Measurements from ENCODE around the gene CACNG1. TPM values are rescaled to one million over a fixed set of nuclear protein-coding genes. Genes with fewer than 3 reads are reported as not detected.

The CACNG1 gene
- polyA plus RNA-seq, 1 donor (not counting 4 experiments of a cell fraction or from before 2014, with no cell fraction given), result not detected

DNA sequence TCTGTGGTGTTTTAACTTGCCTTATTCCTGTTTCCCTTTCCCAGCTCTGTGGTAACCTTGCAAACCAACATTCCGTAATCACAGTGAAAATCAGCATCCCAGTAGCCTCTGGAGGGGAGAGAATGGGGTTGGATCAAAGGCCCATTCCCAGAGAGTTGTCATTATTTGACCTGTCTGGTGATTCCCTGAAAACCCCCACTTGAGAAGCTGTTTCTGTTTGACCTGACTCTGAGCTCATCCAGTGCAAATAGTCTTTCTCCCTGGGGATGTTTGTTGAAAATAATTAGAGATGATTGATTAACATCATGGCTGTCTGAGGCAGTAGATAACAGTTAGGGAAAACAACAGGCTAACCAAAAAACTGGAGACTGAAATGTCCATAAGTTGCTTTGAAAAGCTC is 3.0 kb downstream of the CACNG1 start:
- H3K9me1 ChIP-seq (ENCODE audit: control insufficient read depth, extremely low read depth, insufficient read depth, low read length), result no peaks in the 10 kb centered on the region
- H2AFZ ChIP-seq (ENCODE audit: control insufficient read depth, low read length), result no peak overlapping the region
- no peak overlapping the region for H3K27ac ChIP-seq (ENCODE audit: control insufficient read depth, insufficient read depth, low read length)
- dilution Hi-C loops (cut with MboI; ENCODE audit: extremely low pct_ligation_motif_present, low sequenced_read_pairs), result no loop called here
- no peak overlapping the region for H3K4me2 ChIP-seq (ENCODE audit: control insufficient read depth, extremely low read depth, insufficient read depth, low read depth, low read length)
- DNase-seq (ENCODE audit: low read depth, low spot score) (no peak), FAIRE-seq (no peak)
- no peaks in the 10 kb centered on the region for H3K9me3 ChIP-seq (ENCODE audit: control insufficient read depth, low read depth, low read length)
- no peaks in the 10 kb centered on the region for H4K20me1 ChIP-seq (ENCODE audit: control insufficient read depth, extremely low read depth, insufficient read depth, low read length)
- no peaks in the 10 kb centered on the region for H3K79me2 ChIP-seq (ENCODE audit: control insufficient read depth, insufficient read depth, low read length)
- no peaks in the 10 kb centered on the region for H3K36me3 ChIP-seq (ENCODE audit: control insufficient read depth in 2 of 2, extremely low read depth in 1 of 2, insufficient read depth in 2 of 2, low read length in 2 of 2)
- H3K27me3 ChIP-seq (ENCODE audit: control insufficient read depth, extremely low read depth, insufficient read depth, low read length), result peaks cover 9% of the 10 kb centered on the region
- no peaks in the 10 kb centered on the region for H3K4me1 ChIP-seq (ENCODE audit: control insufficient read depth, extremely low read depth, insufficient read depth, low read length)
- no peak overlapping the region for H3K4me3 ChIP-seq (ENCODE audit: control insufficient read depth in 2 of 3, extremely low read depth in 1 of 3, insufficient read depth in 2 of 3, low read depth in 1 of 3, low read length in 3 of 3)
- TF ChIP-seq, protein P1, sequence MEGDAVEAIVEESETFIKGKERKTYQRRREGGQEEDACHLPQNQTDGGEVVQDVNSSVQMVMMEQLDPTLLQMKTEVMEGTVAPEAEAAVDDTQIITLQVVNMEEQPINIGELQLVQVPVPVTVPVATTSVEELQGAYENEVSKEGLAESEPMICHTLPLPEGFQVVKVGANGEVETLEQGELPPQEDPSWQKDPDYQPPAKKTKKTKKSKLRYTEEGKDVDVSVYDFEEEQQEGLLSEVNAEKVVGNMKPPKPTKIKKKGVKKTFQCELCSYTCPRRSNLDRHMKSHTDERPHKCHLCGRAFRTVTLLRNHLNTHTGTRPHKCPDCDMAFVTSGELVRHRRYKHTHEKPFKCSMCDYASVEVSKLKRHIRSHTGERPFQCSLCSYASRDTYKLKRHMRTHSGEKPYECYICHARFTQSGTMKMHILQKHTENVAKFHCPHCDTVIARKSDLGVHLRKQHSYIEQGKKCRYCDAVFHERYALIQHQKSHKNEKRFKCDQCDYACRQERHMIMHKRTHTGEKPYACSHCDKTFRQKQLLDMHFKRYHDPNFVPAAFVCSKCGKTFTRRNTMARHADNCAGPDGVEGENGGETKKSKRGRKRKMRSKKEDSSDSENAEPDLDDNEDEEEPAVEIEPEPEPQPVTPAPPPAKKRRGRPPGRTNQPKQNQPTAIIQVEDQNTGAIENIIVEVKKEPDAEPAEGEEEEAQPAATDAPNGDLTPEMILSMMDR (optimal IDR thresholded peaks at IDR 0.05 in 1 of 3, IDR thresholded peaks at IDR 0.05 in 1 of 3, conservative IDR thresholded peaks at IDR 0.05 in 1 of 3; ENCODE audit: extremely low read depth in 1 of 3, insufficient read depth in 2 of 3, low read length in 3 of 3), result no peak
- TF ChIP-seq EZH2 (IDR thresholded peaks at IDR 0.05; ENCODE audit: low read length), result no peak
- no peak overlapping the region for H3K9ac ChIP-seq (ENCODE audit: control insufficient read depth, extremely low read depth, insufficient read depth, low read length)

DNA sequence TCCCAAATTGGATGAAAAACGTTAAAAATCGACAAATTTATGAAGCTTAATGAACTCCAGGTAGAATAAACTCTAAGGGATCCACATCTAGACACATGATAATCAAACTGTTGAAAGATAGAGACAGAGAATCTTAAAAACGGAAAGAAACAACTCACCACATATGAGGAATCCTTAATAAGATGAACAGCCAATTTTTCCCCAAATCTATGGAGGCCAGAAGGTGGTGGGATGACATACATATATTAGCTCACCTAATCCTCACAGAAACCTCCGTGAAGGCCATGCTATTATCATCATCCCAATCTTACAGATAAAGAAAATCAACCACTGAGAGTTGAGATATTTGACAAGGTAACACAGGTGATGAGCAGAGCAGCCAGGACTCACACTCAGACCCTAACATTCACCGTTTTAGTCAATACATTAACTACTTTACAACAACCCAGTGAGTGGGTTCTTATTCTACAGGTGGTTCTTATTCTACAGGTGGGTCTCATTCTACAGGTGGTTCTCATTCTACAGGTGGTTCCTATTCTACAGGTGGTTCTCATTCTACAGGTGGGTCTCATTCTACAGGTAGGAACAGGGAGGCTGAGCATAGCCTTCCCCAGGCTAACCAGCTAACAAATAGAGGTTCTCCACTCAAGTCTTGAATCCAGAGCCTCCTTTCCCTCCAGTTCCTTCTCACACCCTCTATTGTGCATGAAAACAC is 4.8 kb downstream of the CACNG1 start:
- no peaks in the 10 kb centered on the region for H3K4me1 ChIP-seq (ENCODE audit: control insufficient read depth, extremely low read depth, insufficient read depth, low read length)
- no peak for FAIRE-seq
- H3K79me2 ChIP-seq (ENCODE audit: control insufficient read depth, insufficient read depth, low read length), result no peaks in the 10 kb centered on the region
- H3K4me3 ChIP-seq (ENCODE audit: control insufficient read depth in 2 of 3, extremely low read depth in 1 of 3, insufficient read depth in 2 of 3, low read depth in 1 of 3, low read length in 3 of 3), result no peak overlapping the region
- no peak overlapping the region for H3K27ac ChIP-seq (ENCODE audit: control insufficient read depth, insufficient read depth, low read length)
- peaks cover 9% of the 10 kb centered on the region for H3K27me3 ChIP-seq (ENCODE audit: control insufficient read depth, extremely low read depth, insufficient read depth, low read length)
- no peak for TF ChIP-seq EZH2 (IDR thresholded peaks at IDR 0.05; ENCODE audit: low read length)
- TF ChIP-seq, protein P1 (optimal IDR thresholded peaks at IDR 0.05 in 1 of 3, IDR thresholded peaks at IDR 0.05 in 1 of 3, conservative IDR thresholded peaks at IDR 0.05 in 1 of 3; ENCODE audit: extremely low read depth in 1 of 3, insufficient read depth in 2 of 3, low read length in 3 of 3), result no peak
- DNase-seq (ENCODE audit: low read depth, low spot score), result no peak
- H3K9me1 ChIP-seq (ENCODE audit: control insufficient read depth, extremely low read depth, insufficient read depth, low read length), result no peaks in the 10 kb centered on the region
- no peak overlapping the region for H3K9ac ChIP-seq (ENCODE audit: control insufficient read depth, extremely low read depth, insufficient read depth, low read length)
- no peak overlapping the region for H2AFZ ChIP-seq (ENCODE audit: control insufficient read depth, low read length)
- no peak overlapping the region for H3K4me2 ChIP-seq (ENCODE audit: control insufficient read depth, extremely low read depth, insufficient read depth, low read depth, low read length)
- H3K36me3 ChIP-seq (ENCODE audit: control insufficient read depth in 2 of 2, extremely low read depth in 1 of 2, insufficient read depth in 2 of 2, low read length in 2 of 2), result no peaks in the 10 kb centered on the region
- no peaks in the 10 kb centered on the region for H3K9me3 ChIP-seq (ENCODE audit: control insufficient read depth, low read depth, low read length)
- dilution Hi-C loops (cut with MboI; ENCODE audit: extremely low pct_ligation_motif_present, low sequenced_read_pairs), result no loop called here
- H4K20me1 ChIP-seq (ENCODE audit: control insufficient read depth, extremely low read depth, insufficient read depth, low read length), result no peaks in the 10 kb centered on the region

Measured in keratinocyte (primary cell).